ENCODE results near the gene EIF4E. TPM values are rescaled to one million over a fixed set of nuclear protein-coding genes. Genes with fewer than 3 reads are reported as not detected.
"Not testable (repeated sequence)": the region's sequence is repeated elsewhere in the genome, so short reads cannot be mapped to it uniquely, and the experiment has no call there.

The EIF4E gene
- polyA plus RNA-seq, 3 donors: 119 to 140 (median 120) TPM

DNA sequence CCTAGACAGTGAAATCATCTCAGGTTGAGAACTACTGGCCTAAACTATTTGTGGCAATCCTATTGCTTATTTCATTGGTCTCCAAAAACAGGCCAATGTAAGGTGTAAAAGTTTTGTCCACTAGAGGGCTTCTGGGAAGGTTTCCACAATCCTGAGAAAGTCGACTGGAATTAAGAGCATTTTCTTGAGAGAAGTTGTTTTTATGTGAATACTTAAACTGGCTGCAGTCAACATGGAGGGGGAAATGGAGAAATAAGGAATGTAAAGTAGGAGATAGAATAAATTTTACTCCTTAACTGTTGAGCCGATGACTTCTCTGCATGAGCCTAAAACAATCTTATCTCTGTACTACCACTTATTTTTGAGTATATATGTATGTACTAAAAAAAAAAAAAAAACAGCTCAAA, 11.0 kb upstream of the EIF4E start:
- DNase-seq (ENCODE audit: extremely low read depth in 1 of 11, low read depth in 9 of 11, low spot score in 4 of 11): peak in 9 of 11 donors; percentile 26 to 47 (median 37)

DNA sequence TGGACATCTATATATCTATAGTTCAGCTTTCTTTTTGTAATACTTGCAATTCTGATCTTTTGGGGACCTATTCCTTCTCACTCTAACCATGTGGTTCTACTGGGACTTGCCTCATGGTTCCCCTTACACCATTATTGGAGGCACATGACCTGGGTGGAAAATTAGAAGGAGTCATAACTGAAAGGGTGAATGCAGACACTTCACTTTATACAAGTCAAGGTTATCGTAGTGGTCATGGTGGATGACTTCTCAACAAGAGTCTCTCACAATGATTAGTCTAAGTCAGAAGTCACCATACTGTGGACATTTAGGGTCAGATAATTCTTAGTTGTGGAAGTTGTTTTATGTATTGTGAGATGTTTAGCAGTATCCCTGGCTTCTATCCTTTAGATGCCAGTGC, 10.5 kb upstream of the EIF4E start:
- DNase-seq (ENCODE audit: extremely low read depth in 1 of 11, low read depth in 9 of 11, low spot score in 4 of 11): no peak

DNA sequence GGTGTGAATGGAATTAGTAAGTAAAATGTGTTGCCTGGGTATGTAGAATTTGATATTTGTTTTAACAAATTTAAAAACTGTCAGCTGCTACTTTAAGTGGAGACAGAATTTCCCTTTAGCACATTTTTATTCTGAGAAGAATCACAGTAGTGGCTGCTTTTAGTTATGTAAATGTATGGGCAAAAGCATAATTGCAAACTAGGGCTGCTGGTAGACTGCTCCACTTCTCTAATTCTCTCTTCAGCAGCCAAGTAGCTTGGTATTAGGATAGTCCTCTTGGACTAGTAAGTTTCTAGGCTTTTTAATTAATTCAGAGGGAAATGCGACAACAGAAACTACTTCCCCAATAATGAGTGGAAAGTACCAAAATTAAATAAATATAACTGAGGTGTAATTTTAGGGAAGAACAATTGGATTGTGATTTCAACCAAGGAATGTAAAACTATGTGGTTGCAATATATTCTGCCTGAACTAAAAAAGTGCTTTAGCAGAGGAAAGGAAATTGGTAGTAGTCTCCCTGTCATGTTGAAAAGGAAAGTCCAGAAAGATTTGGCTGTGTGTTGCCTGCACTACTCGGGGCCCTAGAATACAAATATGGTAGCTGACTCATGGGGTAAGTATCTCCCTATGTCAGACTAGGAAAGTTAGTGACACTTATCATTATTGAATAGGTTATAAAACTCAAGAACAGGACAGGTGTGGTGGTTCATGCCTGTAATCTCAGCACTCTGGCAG, 9.2 kb upstream of the EIF4E start:
- DNase-seq (ENCODE audit: extremely low read depth in 1 of 11, low read depth in 9 of 11, low spot score in 4 of 11): no peak

DNA sequence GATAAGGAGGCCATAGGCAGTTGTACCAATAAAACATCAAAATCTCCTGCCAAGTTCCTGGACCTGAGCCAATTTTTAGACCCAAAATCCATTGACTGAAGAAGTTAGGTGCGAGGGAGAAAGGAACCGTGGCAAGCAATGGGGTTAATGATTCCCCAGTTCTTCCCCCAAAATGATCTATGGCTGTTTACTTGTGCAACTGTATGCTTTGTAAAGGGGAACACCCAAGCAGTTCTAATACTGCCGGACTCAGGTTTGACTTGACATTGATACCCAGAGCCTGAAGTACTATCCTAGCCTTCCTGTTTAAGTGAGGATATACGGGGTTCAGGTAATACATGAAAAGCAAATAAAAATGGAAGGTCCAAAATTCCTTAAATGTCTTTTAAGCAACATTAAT, 6.7 kb upstream of the EIF4E start:
- DNase-seq (ENCODE audit: extremely low read depth in 1 of 11, low read depth in 9 of 11, low spot score in 4 of 11): no peak

DNA sequence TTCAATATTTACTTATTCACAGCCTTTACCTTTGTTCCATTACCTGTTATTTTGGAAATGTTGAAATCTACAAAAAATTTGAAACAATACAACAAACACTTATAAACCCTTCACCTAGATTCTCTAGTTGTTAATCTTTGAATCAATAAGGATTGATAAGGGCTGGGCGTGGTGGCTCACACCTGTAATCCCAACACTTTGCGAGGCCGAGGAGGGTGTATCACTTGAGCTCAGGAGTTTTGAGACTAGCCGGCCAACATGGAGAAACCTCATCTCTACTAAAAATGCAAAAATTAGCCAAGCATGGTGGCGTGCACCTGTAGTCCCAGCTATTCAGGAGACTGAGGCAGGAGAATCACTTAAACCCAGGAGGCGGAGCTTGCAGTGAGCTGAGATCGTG, 5.9 kb upstream of the EIF4E start:
- DNase-seq (ENCODE audit: extremely low read depth in 1 of 11, low read depth in 9 of 11, low spot score in 4 of 11): not testable (repeated sequence)

DNA sequence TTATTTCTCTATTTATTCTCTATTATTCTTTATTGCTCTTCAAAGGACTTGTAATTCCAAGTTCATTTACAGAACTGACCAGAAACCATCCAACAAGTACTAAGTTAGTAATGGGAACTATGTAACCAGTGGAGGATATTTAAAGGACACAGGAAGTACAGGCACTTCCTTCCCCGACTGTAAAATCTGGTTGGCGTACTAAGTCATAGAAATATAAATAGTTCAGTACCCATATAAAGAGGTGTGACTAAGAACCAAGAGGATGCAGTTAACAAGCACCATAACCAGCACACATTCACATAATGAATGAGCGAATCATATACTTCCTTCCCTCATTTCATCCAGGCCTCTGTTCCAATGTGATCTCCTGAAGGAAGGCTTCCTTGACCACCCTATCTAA, 3.6 kb upstream of the EIF4E start:
- no peak for DNase-seq (ENCODE audit: extremely low read depth in 1 of 11, low read depth in 9 of 11, low spot score in 4 of 11)

DNA sequence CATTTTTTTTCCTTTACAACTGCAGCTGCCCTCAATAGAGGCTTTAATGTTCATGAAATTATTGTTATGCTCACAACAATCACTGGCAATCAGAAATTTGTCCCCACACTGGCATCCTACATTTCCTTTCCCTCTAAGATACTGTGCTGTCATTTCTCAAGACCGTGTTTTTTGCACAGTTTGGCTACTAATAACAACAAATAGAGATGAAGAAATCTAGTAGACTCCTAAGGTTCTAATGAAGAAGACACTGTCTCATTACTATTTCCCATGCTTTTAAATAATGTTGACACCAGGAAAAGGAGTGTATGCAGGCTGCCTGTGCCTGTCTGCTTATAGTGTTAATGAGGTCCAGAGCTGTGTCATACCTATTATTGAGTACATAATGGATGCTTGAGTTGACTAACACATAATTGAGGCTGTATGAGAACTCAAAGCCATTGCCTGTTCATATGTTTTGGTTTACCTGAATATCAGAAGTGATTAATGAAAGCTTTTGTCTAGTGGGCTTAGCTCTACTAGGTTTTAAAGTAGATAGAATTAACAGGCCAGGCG, 1.5 kb upstream of the EIF4E start:
- no peak for DNase-seq (ENCODE audit: extremely low read depth in 1 of 11, low read depth in 9 of 11, low spot score in 4 of 11)

DNA sequence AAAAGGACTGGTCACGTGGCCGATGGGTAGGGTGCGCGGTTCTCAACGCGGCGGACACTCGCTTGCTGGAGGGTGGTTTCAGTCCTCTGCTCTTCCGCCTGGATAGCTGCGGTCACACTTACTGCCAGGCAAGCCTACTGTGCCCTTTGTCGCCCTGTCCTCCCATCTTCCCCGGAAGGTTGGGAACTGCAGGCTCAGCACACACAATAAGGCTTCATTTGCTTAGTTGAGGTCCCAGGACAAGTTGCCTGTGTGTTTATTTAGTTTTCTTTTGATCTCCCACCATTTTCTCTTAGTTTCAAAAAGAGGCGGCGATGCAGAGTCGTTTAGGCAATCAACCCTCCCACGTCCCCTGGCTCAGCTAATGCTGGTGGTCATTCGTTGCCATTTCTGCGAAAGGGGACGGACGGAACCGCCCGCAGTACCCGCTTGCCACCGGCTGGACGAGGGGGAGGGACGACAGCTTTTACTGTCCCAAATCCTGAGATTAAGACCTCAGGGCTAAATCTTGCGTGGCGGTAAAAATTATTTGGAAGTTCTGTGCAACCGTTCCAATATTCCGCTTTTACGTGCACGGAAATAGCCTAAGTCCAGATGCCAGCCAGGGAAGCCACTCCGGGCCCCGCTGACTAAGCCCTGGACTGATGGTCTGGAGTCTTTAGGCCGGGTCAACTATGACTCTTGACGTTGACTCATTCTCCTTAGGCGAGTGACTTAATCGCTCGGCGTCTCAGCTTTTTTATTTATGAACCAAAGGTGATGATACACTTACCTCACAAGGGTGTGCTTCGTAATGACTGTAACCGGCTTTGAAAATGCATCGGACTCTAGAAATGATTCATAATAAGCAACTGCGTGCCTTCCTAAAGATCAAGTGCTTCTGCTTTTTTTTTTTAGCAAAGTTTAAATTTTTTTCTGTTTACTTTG, 671 bp upstream of the EIF4E start:
- peak in 8 of 11 donors; percentile 9 to 74 (median 36) for DNase-seq (ENCODE audit: extremely low read depth in 1 of 11, low read depth in 9 of 11, low spot score in 4 of 11)

DNA sequence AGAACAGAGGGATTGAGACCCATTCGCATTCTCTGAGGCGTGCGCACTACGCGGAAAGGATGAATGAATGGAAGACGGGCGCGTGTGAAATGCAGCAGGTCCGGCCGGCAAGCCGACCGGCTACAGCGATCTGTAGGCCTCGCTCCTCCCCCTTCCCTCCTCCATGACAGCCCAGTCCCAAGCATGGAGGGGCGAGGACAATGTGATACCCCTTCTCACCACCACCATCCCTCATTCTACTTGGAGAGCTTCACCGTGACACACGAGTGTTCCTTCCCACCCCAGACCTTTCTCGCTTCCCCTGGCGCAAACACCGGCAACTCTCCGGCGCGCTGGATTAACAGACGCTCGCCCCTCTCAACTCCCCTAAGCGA, 815 bp downstream of the EIF4E start:
- DNase-seq (ENCODE audit: extremely low read depth in 1 of 11, low read depth in 9 of 11, low spot score in 4 of 11): peak; percentile 52 to 82 (median 69)

DNA sequence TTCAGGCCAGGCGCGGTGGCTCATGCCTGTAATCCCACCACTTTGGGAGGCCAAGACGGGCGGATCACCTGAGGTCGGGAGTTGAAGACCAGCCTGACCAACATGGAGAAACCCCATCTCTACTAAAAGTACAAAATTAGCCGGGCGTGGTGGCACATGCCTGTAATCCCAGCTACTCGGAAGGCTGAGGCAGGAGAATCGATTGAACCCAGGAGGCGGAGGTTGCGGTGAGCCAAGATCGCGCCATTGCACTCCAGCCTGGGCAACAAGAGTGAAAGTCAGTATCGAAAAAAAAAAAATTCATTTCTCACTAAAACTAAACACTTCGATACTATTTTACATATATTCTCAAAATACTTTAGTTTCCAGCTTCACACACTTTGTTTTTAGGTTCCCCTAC, 2.7 kb downstream of the EIF4E start:
- DNase-seq (ENCODE audit: extremely low read depth in 1 of 11, low read depth in 9 of 11, low spot score in 4 of 11): not testable (repeated sequence)

DNA sequence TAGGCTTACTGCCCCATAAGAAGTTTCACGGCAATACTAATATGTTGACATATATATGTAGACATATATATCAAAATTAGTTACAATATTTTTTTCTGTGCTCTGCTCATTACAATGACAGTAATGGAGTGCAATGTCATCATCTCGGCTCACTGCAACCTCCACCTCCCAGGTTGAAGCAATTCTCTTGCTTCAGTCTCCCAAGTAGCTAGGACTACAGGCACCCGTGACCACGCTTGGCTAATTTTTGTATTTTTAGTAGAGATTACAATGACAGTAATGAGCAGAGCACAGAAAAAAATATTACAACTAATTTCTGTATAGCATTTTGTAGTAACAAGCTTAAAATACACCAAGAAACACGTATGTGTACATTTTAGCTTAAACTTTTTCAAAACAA, 7.6 kb downstream of the EIF4E start:
- no peak for DNase-seq (ENCODE audit: extremely low read depth in 1 of 11, low read depth in 9 of 11, low spot score in 4 of 11)

DNA sequence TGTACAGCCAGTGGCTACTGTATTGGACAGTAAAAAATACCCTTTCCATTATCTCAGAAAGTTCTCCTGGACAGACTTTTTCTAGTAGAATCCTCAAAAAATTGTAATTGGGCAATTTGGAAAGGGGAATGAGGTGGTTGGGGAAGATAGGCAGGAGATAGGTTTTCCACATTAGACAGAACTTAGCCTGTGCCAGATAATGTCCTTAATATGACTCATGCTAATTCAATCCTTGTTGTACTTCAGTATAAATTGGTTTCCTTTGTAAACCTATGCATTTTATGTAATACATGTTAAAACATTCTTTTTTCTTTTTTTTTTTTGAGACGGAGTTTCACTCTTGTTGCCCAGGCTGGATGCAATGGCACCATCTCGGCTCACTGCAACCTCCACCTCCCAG, 8.9 kb downstream of the EIF4E start:
- no peak for DNase-seq (ENCODE audit: extremely low read depth in 1 of 11, low read depth in 9 of 11, low spot score in 4 of 11)

DNA sequence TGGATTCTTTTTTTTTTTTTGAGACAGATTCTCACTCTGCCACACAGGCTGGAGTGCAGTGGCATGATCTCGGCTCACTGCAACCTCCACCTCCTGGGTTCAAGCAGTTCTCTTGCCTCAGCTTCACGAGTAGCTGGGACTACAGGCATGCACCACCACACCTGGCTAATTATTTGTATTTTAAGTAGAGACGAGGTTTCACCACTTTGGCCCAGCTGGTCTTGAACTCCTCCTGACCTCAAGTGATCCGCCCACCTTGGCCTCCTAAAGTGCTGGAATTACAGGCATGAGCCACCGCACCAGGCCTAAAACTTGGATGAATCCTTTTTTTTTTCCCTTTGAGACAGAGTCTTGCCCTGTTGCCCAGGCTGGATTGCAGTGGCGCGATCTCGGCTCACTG, 18.2 kb downstream of the EIF4E start:
- not testable (repeated sequence) for DNase-seq (ENCODE audit: extremely low read depth in 1 of 11, low read depth in 9 of 11, low spot score in 4 of 11)

DNA sequence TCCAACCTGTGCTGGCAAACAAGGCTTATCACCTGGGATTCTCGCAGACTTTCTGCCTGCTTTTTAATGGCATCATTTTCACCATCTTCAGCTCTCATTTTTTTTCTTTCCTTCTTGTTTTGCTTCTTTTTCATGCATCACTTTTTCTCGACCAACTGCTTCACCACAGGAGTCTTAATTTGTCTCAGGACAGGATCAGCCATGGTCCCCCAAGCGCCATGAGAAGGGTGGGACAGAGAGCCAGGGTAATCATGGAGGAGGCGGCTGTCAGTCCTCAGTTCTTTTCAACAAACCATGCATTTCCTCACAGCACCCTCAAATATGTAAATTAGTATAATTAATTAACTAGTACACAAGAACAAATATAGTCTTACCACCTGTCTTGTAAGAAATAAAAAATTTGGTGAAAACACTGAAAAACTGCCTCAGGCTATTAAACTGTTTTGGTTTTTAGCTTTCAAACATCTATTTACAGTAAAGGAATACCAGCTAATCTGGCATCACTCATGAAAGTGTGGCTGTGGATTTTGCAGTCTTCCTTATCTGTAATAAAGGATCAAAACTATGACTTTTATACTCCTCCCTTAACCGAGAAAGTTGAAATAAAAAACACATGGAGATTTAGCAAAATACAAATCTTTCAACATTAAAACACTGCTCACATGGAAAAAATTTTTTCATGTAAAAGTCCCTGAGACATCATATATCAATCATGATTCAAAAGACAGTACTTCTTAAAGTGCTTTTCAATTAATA, 19.1 kb downstream of the EIF4E start:
- DNase-seq (ENCODE audit: extremely low read depth in 1 of 11, low read depth in 9 of 11, low spot score in 4 of 11): no peak

DNA sequence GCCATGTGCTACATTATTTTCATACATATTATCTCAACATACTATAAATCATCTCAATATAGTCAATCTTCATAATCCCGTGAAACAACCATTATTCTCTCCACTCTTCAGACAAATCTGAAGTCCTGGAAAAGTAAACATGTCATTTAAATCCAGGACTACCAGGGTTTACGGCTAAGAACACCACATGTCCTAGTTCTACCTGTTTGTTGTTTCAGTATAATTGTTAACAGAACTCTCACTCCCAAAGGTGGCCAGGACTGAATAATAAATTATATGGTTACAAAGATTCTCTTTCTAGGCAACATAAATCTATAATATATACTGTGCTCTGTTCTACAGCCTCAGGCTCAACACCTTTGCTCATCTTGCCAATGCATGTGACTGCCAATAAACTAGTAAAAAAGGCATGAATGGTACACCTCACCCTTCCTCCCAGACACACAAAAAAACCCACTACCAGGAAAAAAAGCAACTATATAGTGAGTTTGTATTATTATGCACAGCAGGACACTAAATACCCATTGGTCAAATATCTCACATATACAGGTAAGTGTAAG, 20.1 kb downstream of the EIF4E start:
- no peak for DNase-seq (ENCODE audit: extremely low read depth in 1 of 11, low read depth in 9 of 11, low spot score in 4 of 11)

DNA sequence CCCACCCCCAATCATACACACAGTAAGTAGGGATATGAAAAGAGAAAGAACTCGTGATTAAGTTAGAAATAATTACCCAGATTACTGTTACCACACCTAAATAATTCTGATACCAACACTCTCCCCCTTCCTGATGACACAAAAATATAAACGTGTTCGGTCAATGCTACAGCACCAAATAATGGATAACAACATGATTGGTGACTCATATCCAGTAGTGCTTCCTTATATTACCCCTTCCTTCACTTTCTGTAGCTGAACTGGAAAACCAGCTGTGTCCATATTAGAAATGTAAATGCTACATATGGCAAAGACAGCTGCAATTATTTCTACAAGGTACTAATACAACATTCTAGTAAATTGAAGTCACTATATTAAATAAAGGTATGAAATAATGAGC, 20.8 kb downstream of the EIF4E start:
- no peak for DNase-seq (ENCODE audit: extremely low read depth in 1 of 11, low read depth in 9 of 11, low spot score in 4 of 11)

DNA sequence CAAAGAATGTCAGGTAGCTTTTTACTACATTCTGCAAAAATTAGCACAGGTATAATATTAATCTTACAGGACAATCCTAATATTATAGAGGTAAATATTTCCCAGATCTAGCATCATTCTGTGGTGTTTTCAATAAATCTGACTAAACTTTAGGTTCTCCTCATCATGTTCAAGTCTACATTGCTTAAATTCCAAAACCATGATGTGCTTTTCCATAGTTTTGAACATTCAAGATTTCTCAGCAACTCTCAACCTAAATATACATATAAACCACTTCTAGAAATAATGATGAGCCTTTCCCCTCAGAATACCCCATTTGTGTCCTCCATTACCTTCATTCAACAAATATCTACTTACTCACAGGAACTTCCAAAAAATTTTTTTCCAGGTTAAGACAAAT, 23.1 kb downstream of the EIF4E start:
- no peak for DNase-seq (ENCODE audit: extremely low read depth in 1 of 11, low read depth in 9 of 11, low spot score in 4 of 11)

DNA sequence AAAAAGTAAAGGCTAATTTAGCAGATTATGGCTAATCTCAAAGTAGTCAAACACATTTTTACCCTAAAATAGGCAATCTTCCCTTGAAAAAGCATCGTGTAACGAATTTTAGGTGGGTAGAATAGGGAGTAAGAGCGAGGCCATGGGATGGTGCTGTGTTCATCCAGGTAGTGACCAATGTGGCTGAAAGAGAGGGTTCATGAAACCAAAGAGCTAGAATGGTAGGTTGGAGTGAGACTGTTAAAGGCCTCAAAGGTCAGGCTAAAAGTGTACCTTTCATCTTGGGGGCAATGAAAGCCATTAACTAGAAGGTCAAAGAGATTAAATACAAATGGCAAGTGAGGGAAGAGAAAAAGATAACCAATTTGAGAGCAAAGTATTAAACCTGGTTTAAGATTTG, 23.6 kb downstream of the EIF4E start:
- DNase-seq (ENCODE audit: extremely low read depth in 1 of 11, low read depth in 9 of 11, low spot score in 4 of 11): no peak

DNA sequence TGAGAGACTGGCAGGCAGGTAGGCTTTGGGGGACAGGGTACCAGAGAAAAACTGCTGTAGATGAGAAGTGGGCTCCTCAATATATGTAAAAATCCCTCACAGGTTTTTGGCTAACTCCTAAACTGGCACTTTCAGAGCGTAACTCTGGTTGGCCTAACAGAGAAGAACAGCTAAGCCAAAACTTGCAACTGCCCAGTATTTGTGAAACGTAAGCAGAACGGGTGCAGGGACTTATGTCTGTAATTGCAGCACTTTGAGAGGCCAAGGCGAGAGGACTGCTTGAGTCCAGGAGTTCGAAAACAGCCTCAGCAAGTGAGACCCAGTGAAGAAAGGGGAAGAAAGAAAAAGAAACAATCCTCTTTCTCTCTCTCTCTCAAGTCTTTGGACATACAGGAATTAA, 25.0 kb downstream of the EIF4E start:
- DNase-seq (ENCODE audit: extremely low read depth in 1 of 11, low read depth in 9 of 11, low spot score in 4 of 11): no peak

Data from renal cortex interstitium (tissue), 11 donors.